ENCODE data around the gene ATP2B2.

- TF ChIP-seq CTCF (IDR thresholded peaks at IDR 0.05) (no peak), POLR2A (IDR thresholded peaks at IDR 0.05) (no peak), EP300 (IDR thresholded peaks at IDR 0.05) (no peak)
These were observed 126.2 kb downstream of the ATP2B2 start for GRCh38 chr3:10379161-10379560.

Data from tibial nerve (tissue), 4 donors.